Lower lobe of right lung (tissue), 2 donors: ENCODE measurements around the gene GLO1. TPM values are rescaled to one million over a fixed set of nuclear protein-coding genes. Genes with fewer than 3 reads are reported as not detected.

Experiments used
- ATAC-seq, 2 donors: fragments of 200-7000 bp; cut with Tn5 transposase; one replicate each; pipeline ENCODE4 v1.9.1; 2020 to 2022; ENCODE audit warnings: mild to moderate bottlenecking in 2 of 2, moderate library complexity in 2 of 2
- DNase-seq: peaks from one replicate; pipeline ENCODE4 v3.0.0-alpha.2; 2020
- H3K27ac ChIP-seq: fragments of 200-600 bp; one replicate; pipeline ENCODE4 v1.8.0; 2022
- H3K27me3 ChIP-seq: fragments of 200-600 bp; one replicate; pipeline ENCODE4 v1.8.0; 2022; ENCODE audit warnings: low read depth
- H3K36me3 ChIP-seq: fragments of 200-600 bp; one replicate; pipeline ENCODE4 v1.8.0; 2022; ENCODE audit warnings: mild to moderate bottlenecking
- H3K4me1 ChIP-seq: fragments of 200-600 bp; one replicate; pipeline ENCODE4 v1.8.0; 2022
- H3K4me3 ChIP-seq: fragments of 200-600 bp; one replicate; pipeline ENCODE4 v1.8.0; 2022; ENCODE audit warnings: mild to moderate bottlenecking
- H3K9me3 ChIP-seq: fragments of 200-600 bp; one replicate; pipeline ENCODE4 v1.8.0; 2022
- CTCF ChIP-seq: fragments of 200-600 bp; IDR thresholded peaks from one replicate; pipeline ENCODE4 v1.8.0; 2022; ENCODE audit warnings: antibody characterized with exemption, mild to moderate bottlenecking
- intact Hi-C: fragments of 100-400 bp; cut with DNase I; formaldehyde crosslinking; loops from one replicate; pipeline ENCODE4 v1.11.0; 2022
- total RNA-seq: library from RNA; stranded (reverse); fragmentation: NEBNext Ultra II Directional; extraction: Animal tissue kit (Norgen Biotek cat#: 25700); gene quantifications from one replicate; pipeline ENCODE4 v1.2.1, GENCODE V29; 2021
- donor health status: DM: no; HTN: yes; CAD: no; lungs with severe emphysema.

Gene GLO1
- total RNA-seq, 1 donor from 2014 or later, result 83.9 TPM

DNA sequence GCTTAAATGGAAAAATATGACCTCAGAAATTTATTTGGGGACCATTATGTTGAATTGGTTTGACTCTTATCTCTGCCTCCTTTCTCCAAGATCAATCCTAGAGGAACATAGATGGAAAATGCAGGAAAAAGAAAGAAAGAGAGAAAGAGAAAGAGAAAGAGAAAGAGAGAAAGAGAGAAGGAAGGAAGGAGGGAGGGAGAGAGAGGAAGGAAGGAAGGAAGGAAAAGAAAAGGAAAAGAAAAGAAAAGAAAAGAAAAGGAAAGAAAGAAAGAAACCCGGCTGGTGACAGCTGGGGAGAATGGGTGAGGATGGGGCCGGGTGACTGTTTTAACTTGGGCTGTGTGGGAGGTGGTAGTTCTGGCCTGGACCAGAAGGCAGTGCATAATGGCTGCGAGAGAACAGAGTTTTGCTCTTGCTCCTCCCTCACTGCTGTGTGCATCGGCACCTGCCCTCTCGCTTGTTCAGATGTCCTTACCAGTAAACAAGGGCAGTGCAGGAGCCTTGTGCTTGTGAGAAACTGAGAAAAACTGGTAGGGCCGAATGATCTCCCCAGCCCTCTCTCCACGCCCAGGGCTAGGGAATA is 24.7 kb downstream of the GLO1 start:
- intact Hi-C loops, result no loop called here
- no peak for TF ChIP-seq CTCF
- H3K4me1 ChIP-seq, result peaks cover 19% of the 10 kb centered on the region
- DNase-seq (no peak), ATAC-seq (no peak)
- H3K9me3 ChIP-seq, result no peaks in the 10 kb centered on the region
- no peak overlapping the region for H3K4me3 ChIP-seq
- H3K27ac ChIP-seq, result peak overlapping the region; percentile 6
- H3K36me3 ChIP-seq, result peaks cover 54% of the 10 kb centered on the region
- no peaks in the 10 kb centered on the region for H3K27me3 ChIP-seq

DNA sequence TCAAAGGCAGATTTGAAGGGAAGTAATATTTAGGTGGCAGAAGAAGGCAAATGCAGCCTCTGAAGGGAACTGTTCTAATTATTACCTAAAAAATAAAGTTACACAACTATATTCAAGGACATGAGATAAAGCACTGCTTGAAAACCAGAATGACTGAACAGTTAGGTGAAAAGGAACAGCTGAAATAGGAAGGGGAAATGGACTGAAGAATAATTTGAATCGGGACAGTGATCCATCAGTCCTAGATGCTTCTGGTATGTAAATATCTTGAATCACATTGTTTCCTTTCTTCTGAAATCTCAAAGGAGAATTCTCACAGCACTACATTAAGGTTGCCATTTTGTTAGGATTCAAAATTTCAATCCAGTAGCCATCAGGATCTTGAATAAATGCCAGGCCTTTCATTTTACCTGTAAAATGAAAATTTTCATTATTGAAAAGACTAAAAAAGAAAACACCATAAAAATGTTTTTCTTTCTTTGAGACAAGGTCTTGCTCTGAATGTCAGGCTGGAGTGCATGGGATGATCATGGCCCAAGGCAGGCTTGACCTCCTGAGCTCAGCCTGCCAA is 25.9 kb downstream of the GLO1 start:
- ATAC-seq, result peak in 1 of 2 donors; percentile 55
- TF ChIP-seq CTCF, result no peak
- Histone ChIP-seq H3K4me1 (peaks cover 19% of the 10 kb centered on the region), H3K9me3 (no peaks in the 10 kb centered on the region), H3K27me3 (no peaks in the 10 kb centered on the region), H3K36me3 (peaks cover 42% of the 10 kb centered on the region), H3K27ac (peak overlapping the region; percentile 1), H3K4me3 (no peak overlapping the region)
- intact Hi-C loops, result no loop called here
- no peak for DNase-seq

- no peak for DNase-seq
- no peaks in the 10 kb centered on the region for H3K27me3 ChIP-seq
- no peak overlapping the region for H3K4me3 ChIP-seq
- peaks cover 36% of the 10 kb centered on the region for H3K36me3 ChIP-seq
- ATAC-seq, result peak; percentile 68 to 72
- no peaks in the 10 kb centered on the region for H3K9me3 ChIP-seq
- H3K4me1 ChIP-seq, result peaks cover 19% of the 10 kb centered on the region
- TF ChIP-seq CTCF, result no peak
- H3K27ac ChIP-seq, result peak overlapping the region; percentile 1
- intact Hi-C loops, result no loop called here
These were observed 26.5 kb downstream of the GLO1 start for GRCh38 chr6:38676236-38676973.

GRCh38 chr6:38673397-38674165 is 29.4 kb downstream of the GLO1 start:
- no peak for TF ChIP-seq CTCF
- ATAC-seq (no peak), DNase-seq (no peak)

DNA sequence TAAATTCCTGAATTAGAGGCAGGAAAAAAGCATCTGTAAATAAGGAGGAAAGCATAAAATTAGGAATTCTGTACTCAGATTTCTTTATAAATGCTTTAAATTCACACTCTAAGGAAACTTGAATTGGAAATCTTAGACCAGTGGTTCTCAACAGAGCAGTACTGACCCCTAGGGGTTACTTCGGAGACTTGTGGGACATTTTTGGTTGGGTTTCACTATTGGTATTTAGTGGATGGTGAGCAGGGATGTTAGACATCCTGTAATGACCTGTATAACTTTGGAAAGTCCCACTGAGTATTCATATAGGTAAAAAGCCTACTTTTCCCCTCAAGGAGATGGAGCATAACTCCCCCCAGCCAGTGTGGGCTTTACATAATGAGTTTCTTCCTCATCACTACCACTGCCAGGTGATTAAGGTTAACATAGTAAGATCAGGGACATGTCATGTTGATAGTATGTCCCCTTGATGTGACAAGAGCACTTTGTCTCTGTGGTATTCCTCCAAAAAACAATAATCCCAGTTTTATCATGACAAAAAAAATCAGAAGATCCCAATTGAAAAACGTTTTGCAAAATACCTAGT is 31.0 kb downstream of the GLO1 start:
- intact Hi-C loops, result no loop called here
- Histone ChIP-seq H3K36me3 (peaks cover 5% of the 10 kb centered on the region), H3K27me3 (no peaks in the 10 kb centered on the region), H3K27ac (no peak overlapping the region), H3K9me3 (no peaks in the 10 kb centered on the region), H3K4me3 (no peak overlapping the region), H3K4me1 (peaks cover 12% of the 10 kb centered on the region)
- DNase-seq (no peak), ATAC-seq (peak; percentile 80 to 83)
- peak; percentile 75 for TF ChIP-seq CTCF

More at GRCh38 chr6:38673397-38674165, 29.4 kb downstream of the GLO1 start:
- intact Hi-C loops, result no loop called here
- no peak overlapping the region for H3K27ac ChIP-seq
- H3K27me3 ChIP-seq, result no peaks in the 10 kb centered on the region
- H3K36me3 ChIP-seq, result peaks cover 9% of the 10 kb centered on the region
- H3K4me1 ChIP-seq, result peaks cover 19% of the 10 kb centered on the region
- H3K9me3 ChIP-seq, result no peaks in the 10 kb centered on the region
- no peak overlapping the region for H3K4me3 ChIP-seq
